HG02885 (cell line): ENCODE measurements around the gene DDOST.
"Not testable (repeated sequence)": the region's sequence is repeated elsewhere in the genome, so short reads cannot be mapped to it uniquely, and the experiment has no call there.

Source experiments
- ATAC-seq: cut with Tn5 transposase; IDR thresholded peaks from one replicate; pipeline ENCODE4 v1.9.1; 2021; ENCODE audit warnings: mild to moderate bottlenecking; ENCODE audit not compliant: unreplicated experiment, poor library complexity

Gene DDOST

GRCh38 chr1:20626524-20626923, 34.6 kb downstream of the DDOST start:
- no peak for ATAC-seq

DNA sequence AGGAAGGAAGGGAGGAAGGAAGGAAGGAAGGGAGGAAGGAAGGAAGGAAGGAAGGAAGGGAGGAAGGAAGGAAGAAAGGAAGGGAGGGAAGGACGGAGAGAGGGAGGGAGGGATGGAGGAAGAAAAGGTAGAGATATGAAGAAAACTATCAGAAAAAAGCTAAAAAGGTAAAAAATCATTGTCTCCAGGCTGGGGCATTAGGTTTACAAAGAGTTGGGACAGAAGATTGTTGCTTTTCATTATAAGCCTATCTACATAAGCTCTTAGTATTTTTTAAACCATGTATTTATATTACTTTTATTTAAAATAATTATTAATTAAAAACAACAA, 35.1 kb downstream of the DDOST start:
- ATAC-seq, result no peak

DNA sequence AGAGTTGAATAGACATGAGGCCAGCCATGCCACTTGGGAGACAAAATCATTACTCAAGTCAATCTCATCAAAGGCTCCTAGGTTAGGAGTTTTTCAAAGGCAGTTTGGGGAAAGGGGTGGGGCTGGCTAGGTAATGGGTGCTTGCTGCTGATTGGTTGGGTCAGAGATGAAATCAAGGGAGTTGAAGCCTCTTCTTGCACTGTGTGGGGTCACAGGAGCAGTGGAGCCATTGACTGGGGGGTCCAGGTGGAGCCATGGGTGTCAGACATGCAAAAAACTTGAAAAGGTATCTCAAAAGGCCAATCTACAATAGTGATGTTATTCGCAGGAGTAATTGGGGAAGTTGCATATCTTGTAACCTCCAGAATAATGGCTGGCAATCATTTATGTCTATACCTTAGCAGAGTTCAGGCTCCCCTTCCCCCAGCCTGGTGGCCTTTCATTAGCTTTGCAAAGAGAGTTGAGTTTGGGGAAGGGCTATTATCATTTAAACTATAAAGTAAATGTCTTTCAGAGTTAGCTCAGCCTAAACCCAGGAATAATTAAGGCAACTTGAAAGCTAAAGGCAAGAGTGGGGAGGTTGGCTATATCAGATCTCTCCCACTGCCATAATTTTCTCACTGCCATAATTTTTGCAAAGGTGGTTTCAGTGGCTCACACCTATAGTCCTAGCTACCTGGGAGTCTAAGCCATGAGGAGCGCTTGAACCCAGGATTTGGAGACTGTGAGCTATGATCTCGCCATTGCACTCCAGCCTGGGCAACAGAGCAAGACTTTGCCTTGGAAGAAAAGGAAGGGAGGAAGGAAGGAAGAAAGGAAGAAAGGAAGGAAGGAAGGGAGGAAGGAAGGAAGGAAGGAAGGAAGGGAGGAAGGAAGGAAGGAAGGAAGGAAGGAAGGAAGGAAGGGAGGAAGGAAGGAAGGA, 35.7 kb downstream of the DDOST start:
- ATAC-seq, result no peak

DNA sequence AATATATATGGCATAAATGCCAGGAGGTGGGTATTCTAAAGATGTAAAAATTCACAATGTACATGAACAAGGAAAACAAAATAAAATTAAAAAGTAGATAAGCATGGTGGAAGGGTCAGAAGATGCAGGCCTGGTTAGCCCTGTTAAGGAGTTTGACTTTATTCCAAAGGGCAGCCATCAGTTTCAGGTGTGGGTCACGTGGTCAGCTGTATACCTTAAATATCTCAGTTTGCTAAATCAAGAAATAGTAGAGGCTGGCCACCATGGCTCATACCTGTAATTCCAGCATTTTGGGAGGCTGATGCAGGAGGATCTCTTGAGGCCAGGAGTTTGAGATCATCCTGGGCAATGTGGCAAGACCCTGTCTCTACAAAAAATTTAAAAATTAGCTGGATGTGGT, 36.5 kb downstream of the DDOST start:
- ATAC-seq, result no peak

DNA sequence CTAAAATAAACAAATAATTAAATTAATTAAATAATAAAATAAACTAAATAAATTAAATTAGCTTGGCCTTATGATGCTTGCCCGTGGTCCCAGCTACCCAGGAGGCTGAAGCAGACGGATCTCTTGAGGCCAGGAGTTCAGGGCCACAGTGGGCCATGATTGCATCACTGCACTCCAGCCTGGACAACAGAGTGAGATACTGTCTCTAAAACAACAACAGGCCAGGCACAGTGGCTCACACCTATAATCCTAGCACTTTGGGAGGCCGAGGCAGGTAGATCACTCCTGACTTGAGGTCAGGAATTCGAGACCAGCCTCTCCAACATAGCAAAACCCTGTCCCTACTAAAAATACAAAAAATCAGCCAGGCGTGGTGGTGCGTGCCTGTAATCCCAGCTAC, 40.2 kb downstream of the DDOST start:
- ATAC-seq, result no peak

DNA sequence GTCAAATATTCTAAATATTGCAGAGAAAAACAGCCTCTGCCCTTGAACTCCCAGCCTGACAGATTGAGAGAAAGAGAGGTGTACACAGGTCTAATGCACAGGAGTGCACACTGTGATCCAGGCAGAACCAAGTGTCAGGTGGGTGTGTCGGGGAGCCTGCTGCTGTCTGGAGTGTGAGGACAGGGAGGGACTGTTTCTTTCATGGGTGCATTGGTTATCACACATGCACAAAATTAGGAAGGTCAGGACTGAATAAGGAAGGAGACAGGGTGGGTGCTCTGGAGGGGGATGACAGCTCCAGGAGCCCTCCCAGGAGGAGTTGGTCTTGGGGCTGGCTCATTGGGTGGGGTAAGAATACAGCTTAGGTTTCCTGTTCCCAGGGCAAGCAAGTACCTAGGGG, 41.2 kb downstream of the DDOST start:
- no peak for ATAC-seq

GRCh38 chr1:20618550-20618949, 42.6 kb downstream of the DDOST start:
- no peak for ATAC-seq

GRCh38 chr1:20616847-20617487, 44.2 kb downstream of the DDOST start:
- no peak for ATAC-seq

- ATAC-seq, result no peak
These were observed 45.0 kb downstream of the DDOST start for GRCh38 chr1:20615946-20616846.

GRCh38 chr1:20614131-20614579, 47.0 kb downstream of the DDOST start:
- ATAC-seq, result no peak

GRCh38 chr1:20612221-20612746, 48.9 kb downstream of the DDOST start:
- ATAC-seq, result no peak

DNA sequence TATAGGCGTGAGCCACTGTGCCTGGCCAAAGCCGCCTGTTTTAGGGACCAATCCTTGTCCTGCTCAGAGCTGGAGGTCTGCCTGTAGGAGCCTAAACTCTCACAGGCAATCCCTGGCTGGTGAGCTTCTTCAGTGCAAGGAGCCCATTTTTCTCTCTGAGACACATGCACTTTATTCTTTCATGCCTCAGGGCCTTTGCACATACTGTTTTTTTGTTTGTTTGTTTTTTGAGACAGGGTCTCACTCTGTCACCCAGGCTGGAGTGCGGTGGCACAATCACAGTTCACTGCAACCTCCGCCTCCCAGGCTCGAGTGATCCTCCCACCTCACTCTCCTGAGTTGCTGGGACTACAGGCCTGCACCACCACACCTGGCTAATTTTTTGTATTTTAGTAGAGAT, 49.5 kb downstream of the DDOST start:
- ATAC-seq, result no peak

DNA sequence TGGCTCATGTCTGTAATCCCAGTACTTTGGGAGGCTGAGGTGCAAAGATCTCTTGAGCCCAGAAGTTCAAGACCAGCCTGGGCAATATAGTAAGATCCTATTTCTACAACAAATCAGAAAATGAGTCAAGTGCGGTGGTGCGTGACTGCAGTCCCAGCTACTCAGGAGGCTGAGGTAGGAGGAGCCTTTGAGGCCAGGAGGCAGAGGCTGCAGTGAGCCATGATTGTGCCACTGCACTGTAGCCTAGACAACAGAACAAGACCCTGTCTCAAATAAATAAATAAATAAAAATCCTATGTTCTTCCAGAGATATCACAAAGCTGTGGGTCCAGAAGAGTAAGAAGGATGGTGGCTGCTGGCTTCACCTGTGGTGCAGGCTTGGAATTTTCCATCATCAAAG, 50.2 kb downstream of the DDOST start:
- ATAC-seq, result no peak

DNA sequence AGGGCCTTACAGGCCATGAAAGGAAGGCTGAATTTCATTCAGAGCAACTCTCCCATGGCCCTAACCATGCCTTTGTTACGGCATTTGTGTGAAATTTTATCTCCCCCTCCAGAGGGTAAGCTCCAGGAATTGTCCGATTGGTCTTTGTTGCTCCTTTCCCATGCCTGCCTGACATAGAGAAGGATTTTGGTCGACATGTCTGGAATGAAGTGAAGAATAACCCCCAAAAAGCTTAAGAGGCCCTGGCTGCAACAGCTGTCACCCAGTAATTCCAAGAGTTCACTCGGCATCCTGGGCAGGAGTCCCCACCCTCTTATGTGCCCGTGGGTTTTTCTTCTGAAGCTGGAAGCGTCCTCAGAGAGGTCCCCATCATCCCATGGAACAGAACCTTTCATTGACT, 51.6 kb downstream of the DDOST start:
- ATAC-seq, result no peak

GRCh38 chr1:20606801-20607570, 54.2 kb downstream of the DDOST start:
- ATAC-seq, result not testable (repeated sequence)

- no peak for ATAC-seq
These were observed 56.5 kb downstream of the DDOST start for GRCh38 chr1:20604678-20605077.

GRCh38 chr1:20603504-20604464, 57.4 kb downstream of the DDOST start:
- no peak for ATAC-seq

- ATAC-seq, result no peak
These were observed 58.2 kb downstream of the DDOST start for GRCh38 chr1:20602851-20603450.
